GM10248 (cell line): ENCODE data around the gene WSB1.

Source experiments
- CTCF ChIA-PET: fragments of 300-600 bp; sonication (Branson Sonifier 250); formaldehyde crosslinking; extraction: SDS; loops from one replicate; lab custom pipeline; 2021; ENCODE audit warnings: antibody characterized with exemption; lab: Yijun Ruan, JAX
- POLR2A ChIA-PET: fragments of 350-650 bp; sonication (Branson Sonifier 250); formaldehyde crosslinking; extraction: SDS; loops from one replicate; lab custom pipeline; 2020; ENCODE audit warnings: antibody characterized with exemption; lab: Yijun Ruan, JAX
- DNase-seq: peaks from one replicate; pipeline ENCODE4 v3.0.0; 2012; ENCODE audit errors: extremely low spot score
- CTCF ChIP-seq: IDR thresholded peaks from 2 replicates; pipeline ENCODE4 v1.5.1; 2012; ENCODE audit warnings: mild to moderate bottlenecking, low read depth; ENCODE audit errors: extremely low read depth, missing control alignments, control extremely low read depth

WSB1 gene

GRCh38 chr17:27256225-27257030 lies 37.5 kb upstream of the WSB1 start:
- DNase-seq = no peak
- ChIA-PET CTCF (interaction anchor here (1.5 to 2.6 kb wide), 5 partner anchors 11 to 395 kb away, joined by 4 to 11 read pairs (median 5); no protein-coding TSS in a partner anchor), POLR2A (no interaction called here)
- TF ChIP-seq CTCF = no peak

DNA sequence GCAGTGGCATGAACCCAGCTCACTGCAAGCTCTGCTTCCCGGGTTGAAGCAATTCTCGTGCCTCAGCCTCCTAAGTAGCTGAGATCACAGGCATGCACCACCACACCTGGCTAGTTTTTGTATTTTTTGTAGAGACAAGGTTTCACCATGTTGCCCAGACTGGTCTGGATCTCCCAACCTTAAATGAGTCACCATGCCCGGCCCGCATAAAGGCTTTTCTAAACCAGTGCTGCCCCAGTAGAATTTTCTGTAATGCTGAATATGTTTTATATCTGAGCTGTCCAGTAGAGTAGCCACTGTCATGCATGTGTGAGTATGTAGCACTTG lies 36.9 kb upstream of the WSB1 start:
- TF ChIP-seq CTCF = no peak
- ChIA-PET CTCF (interaction anchor here (1.2 to 2.6 kb wide), 7 partner anchors 11 to 398 kb away, joined by 3 to 11 read pairs (median 4); no protein-coding TSS in a partner anchor), POLR2A (no interaction called here)
- no peak for DNase-seq

- no peak for TF ChIP-seq CTCF
- DNase-seq = no peak
- CTCF ChIA-PET = interaction anchor here (1.2 to 5.8 kb wide), 2 partner anchors 14 to 22 kb away, joined by 3 to 33 read pairs; no protein-coding TSS in a partner anchor
- POLR2A ChIA-PET = no interaction called here
Measured at GRCh38 chr17:27259356-27259755, 34.6 kb upstream of the WSB1 start.

DNA sequence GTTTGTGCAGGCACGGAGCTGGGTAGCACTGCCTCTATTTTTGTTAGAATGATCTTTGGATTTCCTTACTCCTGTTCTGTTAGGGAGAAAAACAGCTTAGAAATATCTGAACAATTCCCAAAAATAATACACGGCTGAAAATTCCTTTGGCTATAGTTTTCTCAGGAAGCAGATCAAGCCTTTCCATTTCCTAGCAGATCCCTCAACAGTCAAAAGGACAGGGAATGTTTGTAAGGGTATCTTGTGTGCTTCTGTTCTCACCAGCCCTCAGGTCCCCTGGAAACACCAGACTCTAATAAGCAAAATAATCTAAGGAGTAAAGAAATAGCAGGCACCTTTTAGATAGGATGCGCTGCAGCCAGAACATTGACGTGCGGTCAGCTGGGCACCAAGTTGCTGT lies 30.5 kb upstream of the WSB1 start:
- TF ChIP-seq CTCF = no peak
- POLR2A ChIA-PET = no interaction called here

DNA sequence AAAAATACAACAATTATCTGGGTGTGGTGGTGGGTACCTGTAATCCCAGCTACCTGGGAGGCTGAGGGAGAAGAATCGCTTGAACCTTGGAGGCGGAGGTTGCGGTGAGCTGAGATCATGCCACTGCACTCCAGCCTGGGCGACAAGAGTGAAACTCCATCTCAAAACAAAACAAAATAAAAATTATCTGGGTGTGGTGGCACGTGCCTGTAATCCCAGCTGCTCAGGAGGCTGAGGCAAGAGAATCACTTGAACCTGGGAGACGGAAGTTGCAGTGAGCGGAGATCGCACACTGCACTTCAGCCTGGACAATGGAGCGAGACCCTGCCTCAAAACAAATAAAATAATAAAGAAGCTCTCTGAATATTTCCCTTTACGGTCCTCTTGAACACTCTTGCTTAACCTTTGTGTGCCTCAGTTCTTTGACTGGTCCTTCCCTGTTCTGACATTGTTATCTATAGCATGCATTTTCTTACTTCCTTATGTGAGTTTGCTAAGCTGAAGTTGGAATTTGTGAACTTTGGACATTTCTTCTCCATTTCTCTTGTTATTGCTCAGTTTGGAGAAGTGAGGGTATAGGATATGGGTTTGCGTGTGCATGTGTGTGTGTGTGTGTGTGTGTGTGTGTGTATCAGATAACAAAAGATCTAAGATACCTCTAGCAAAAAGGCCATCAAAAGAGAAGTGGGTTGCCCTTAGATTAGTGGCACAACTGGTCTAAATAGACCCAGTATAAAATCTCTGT lies 29.7 kb upstream of the WSB1 start:
- DNase-seq = no peak
- ChIA-PET POLR2A (no interaction called here), CTCF (interaction anchor here (1.4 to 5.8 kb wide), 3 partner anchors 18 to 26 kb away, joined by 3 to 33 read pairs (median 4); no protein-coding TSS in a partner anchor)
- TF ChIP-seq CTCF = no peak

More for the DNA sequence above, 30.5 kb upstream of the WSB1 start:
- no peak for DNase-seq
- CTCF ChIA-PET = interaction anchor here (1.4 to 5.8 kb wide), 3 partner anchors 19 to 26 kb away, joined by 3 to 33 read pairs (median 4); no protein-coding TSS in a partner anchor

GRCh38 chr17:27265333-27265732 lies 28.6 kb upstream of the WSB1 start:
- POLR2A ChIA-PET = no interaction called here
- DNase-seq = no peak
- TF ChIP-seq CTCF = no peak
- CTCF ChIA-PET = interaction anchor here (0.7 kb wide), 1 partner anchor 13 kb away, joined by 3 read pairs; no protein-coding TSS in a partner anchor
